Testis (tissue), 3 donors: ENCODE data around the gene STAC3. TPM values are rescaled to one million over a fixed set of nuclear protein-coding genes. Genes with fewer than 3 reads are reported as not detected.
"Not testable (repeated sequence)": the region's sequence is repeated elsewhere in the genome, so short reads cannot be mapped to it uniquely, and the experiment has no call there.

ENCODE experiments used
- DNase-seq: peaks from one replicate; pipeline ENCODE4 v3.0.0-alpha.2; 2019
- H3K27ac ChIP-seq, 2 donors: fragments of 200-600 bp; sonication (generic); one replicate each; pipeline ENCODE4 v1.5.1; 2019
- H3K27me3 ChIP-seq: fragments of 200-600 bp; sonication (generic); one replicate; pipeline ENCODE4 v1.5.1; 2019
- H3K36me3 ChIP-seq: fragments of 200-600 bp; sonication (generic); one replicate; pipeline ENCODE4 v1.5.1; 2017; ENCODE audit warnings: low read depth; ENCODE audit errors: missing control alignments
- H3K4me1 ChIP-seq: fragments of 200-600 bp; sonication (generic); one replicate; pipeline ENCODE4 v1.5.1; 2019
- H3K4me3 ChIP-seq, 2 donors: fragments of 200-600 bp; sonication (generic); one replicate each; pipeline ENCODE4 v1.5.1; 2017 to 2019
- H3K9me3 ChIP-seq: fragments of 200-600 bp; sonication (generic); one replicate; pipeline ENCODE4 v1.5.1; 2017
- CTCF ChIP-seq, 3 experiments: fragments of 450-650 bp in 2 of 3; fragments of 200-600 bp in 1 of 3; sonication (generic) in 1 of 3; IDR thresholded peaks; one replicate each; pipeline ENCODE4 v1.5.1; 2016 to 2019; ENCODE audit warnings: antibody characterized with exemption in 3 of 3, mild to moderate bottlenecking in 2 of 3, moderate library complexity in 1 of 3
- POLR2A ChIP-seq: fragments of 450-650 bp; IDR thresholded peaks from one replicate; pipeline ENCODE4 v1.6.1; 2017; ENCODE audit warnings: antibody characterized with exemption, mild to moderate bottlenecking, moderate library complexity
- WGBS, 2 donors: methylation state at CpG; one replicate each; pipeline ENCODE4 v1.1.5; 2018; 5-methylcytosine and 5-hydroxymethylcytosine counted together
- intact Hi-C: fragments of 100-400 bp; cut with DNase I; formaldehyde crosslinking; loops from one replicate; pipeline ENCODE4 v1.15.1; 2023; ENCODE audit warnings: low total_unique reads
- polyA plus RNA-seq: library from polyadenylated mRNA; stranded (reverse); fragments of 350-450 nt; fragmentation: Illumina TruSeq; extraction: RNeasy Lipid Tissue Mini Kit (QIAGEN cat#74804); gene quantifications from one replicate; pipeline ENCODE4 v1.2.3, GENCODE V29; 2014; ENCODE audit warnings: low read depth, low replicate concordance; ENCODE audit not compliant: insufficient read depth
- total RNA-seq, 2 donors: library from RNA; depleted of rRNA; stranded (reverse); fragments of >200 nt; gene quantifications; one replicate each; pipeline ENCODE4 v1.2.3, GENCODE V29; 2016

STAC3 gene
- total and polyA plus RNA-seq, 3 donors from 2014 or later = 5.0 to 23.4 (median 12.0) TPM

GRCh38 chr12:57278465-57279381 lies 27.7 kb upstream of the STAC3 start:
- Histone ChIP-seq H3K4me1 (no peaks in the 10 kb centered on the region), H3K27me3 (no peaks in the 10 kb centered on the region), H3K36me3 (no peaks in the 10 kb centered on the region), H3K4me3 (no peak overlapping the region), H3K9me3 (no peaks in the 10 kb centered on the region), H3K27ac (no peak overlapping the region)
- intact Hi-C loops = no loop called here
- TF ChIP-seq POLR2A (no peak), CTCF (IDR thresholded peaks at IDR 0.05) (no peak)
- DNase-seq = no peak
- 89 to 92% methylated on average over 15 of the region's 15 CpGs for WGBS, 2 donors

- H3K27ac ChIP-seq = no peak overlapping the region
- intact Hi-C loops = no loop called here
- no peaks in the 10 kb centered on the region for H3K27me3 ChIP-seq
- no peaks in the 10 kb centered on the region for H3K9me3 ChIP-seq
- no peaks in the 10 kb centered on the region for H3K36me3 ChIP-seq
- peak; percentile 58 for DNase-seq
- TF ChIP-seq CTCF (IDR thresholded peaks at IDR 0.05) (no peak), POLR2A (no peak)
- no peak overlapping the region for H3K4me3 ChIP-seq
- 53 to 66% methylated on average over 4 of the region's 4 CpGs for WGBS, 2 donors
- H3K4me1 ChIP-seq = peaks cover 6% of the 10 kb centered on the region
These were observed 26.1 kb upstream of the STAC3 start for GRCh38 chr12:57276935-57277563.

GRCh38 chr12:57276233-57276632 lies 25.2 kb upstream of the STAC3 start:
- H3K4me1 ChIP-seq, H3K4me3 ChIP-seq, H3K27ac ChIP-seq, H3K36me3 ChIP-seq, intact Hi-C loops, H3K9me3 ChIP-seq, DNase-seq, H3K27me3 ChIP-seq: not testable (repeated sequence)
- 96 to 99% methylated on average over 6 of the region's 6 CpGs for WGBS, 2 donors

GRCh38 chr12:57273516-57273915 lies 22.5 kb upstream of the STAC3 start:
- TF ChIP-seq POLR2A = no peak
- TF ChIP-seq CTCF (IDR thresholded peaks at IDR 0.05) = no peak
- DNase-seq = no peak
- Histone ChIP-seq H3K4me3 (no peak overlapping the region), H3K27ac (no peak overlapping the region), H3K36me3 (no peaks in the 10 kb centered on the region), H3K4me1 (peaks cover 6% of the 10 kb centered on the region), H3K27me3 (no peaks in the 10 kb centered on the region), H3K9me3 (no peaks in the 10 kb centered on the region)
- intact Hi-C loops = no loop called here

- H3K27ac ChIP-seq = no peak overlapping the region
- no peak for TF ChIP-seq CTCF (IDR thresholded peaks at IDR 0.05)
- TF ChIP-seq POLR2A = no peak
- H3K4me3 ChIP-seq = no peak overlapping the region
- intact Hi-C loops = no loop called here
- DNase-seq = no peak
- WGBS, 2 donors = 46 to 56% methylated on average over 7 of the region's 7 CpGs
- H3K9me3 ChIP-seq = no peaks in the 10 kb centered on the region
- H3K4me1 ChIP-seq = peaks cover 6% of the 10 kb centered on the region
- no peaks in the 10 kb centered on the region for H3K27me3 ChIP-seq
- H3K36me3 ChIP-seq = no peaks in the 10 kb centered on the region
These were observed 21.6 kb upstream of the STAC3 start for GRCh38 chr12:57272337-57273151.
